GM21390 (cell line): Measurements from ENCODE around the gene BSN.

Experiments
- ATAC-seq: cut with Tn5 transposase; IDR thresholded peaks from one replicate; pipeline ENCODE4 v1.9.1; 2021; ENCODE audit not compliant: unreplicated experiment

BSN gene

GRCh38 chr3:49628249-49628648, 74.0 kb downstream of the BSN start:
- no peak for ATAC-seq

GRCh38 chr3:49629451-49629850, 75.2 kb downstream of the BSN start:
- ATAC-seq = no peak

GRCh38 chr3:49629866-49630265, 75.6 kb downstream of the BSN start:
- ATAC-seq = no peak

- no peak for ATAC-seq
Observed at GRCh38 chr3:49630784-49631183, 76.5 kb downstream of the BSN start.

GRCh38 chr3:49634736-49635135, 80.5 kb downstream of the BSN start:
- ATAC-seq = no peak

- no peak for ATAC-seq
Observed at GRCh38 chr3:49636883-49637609, 82.8 kb downstream of the BSN start.

GRCh38 chr3:49638445-49638844, 84.2 kb downstream of the BSN start:
- ATAC-seq = no peak

GRCh38 chr3:49639551-49639950, 85.3 kb downstream of the BSN start:
- ATAC-seq = no peak

GRCh38 chr3:49641292-49641691, 87.0 kb downstream of the BSN start:
- no peak for ATAC-seq

GRCh38 chr3:49641921-49642707, 87.8 kb downstream of the BSN start:
- no peak for ATAC-seq

GRCh38 chr3:49642708-49643145, 88.5 kb downstream of the BSN start:
- ATAC-seq = no peak

- ATAC-seq = no peak
Observed at GRCh38 chr3:49644684-49645083, 90.4 kb downstream of the BSN start.

- no peak for ATAC-seq
Observed at GRCh38 chr3:49646236-49646635, 92.0 kb downstream of the BSN start.

GRCh38 chr3:49647741-49648140, 93.5 kb downstream of the BSN start:
- ATAC-seq = no peak

- ATAC-seq = no peak
Observed at GRCh38 chr3:49648354-49649019, 94.2 kb downstream of the BSN start.

- no peak for ATAC-seq
Observed at GRCh38 chr3:49649576-49649975, 95.3 kb downstream of the BSN start.

- no peak for ATAC-seq
Observed at GRCh38 chr3:49650177-49650576, 95.9 kb downstream of the BSN start.

- no peak for ATAC-seq
Observed at GRCh38 chr3:49650637-49651036, 96.4 kb downstream of the BSN start.

- ATAC-seq = no peak
Observed at GRCh38 chr3:49652218-49652902, 98.1 kb downstream of the BSN start.

- no peak for ATAC-seq
Observed at GRCh38 chr3:49652903-49653415, 98.7 kb downstream of the BSN start.

GRCh38 chr3:49653621-49654020, 99.3 kb downstream of the BSN start:
- ATAC-seq = no peak
